Panc1 (cell line): ENCODE data around the gene NDUFAF2. TPM values are rescaled to one million over a fixed set of nuclear protein-coding genes. Genes with fewer than 3 reads are reported as not detected.
"Not testable (repeated sequence)": the region's sequence is repeated elsewhere in the genome, so short reads cannot be mapped to it uniquely, and the experiment has no call there.

ENCODE experiments used
- ATAC-seq: fragments of 200-7000 bp; cut with Tn5 transposase; 2 replicates; pipeline ENCODE4 v1.9.1; 2020; ENCODE audit warnings: mild to moderate bottlenecking, moderate library complexity
- BruUV-seq: library from RNA; stranded (reverse); fragments of 400-500 nt; replicated peaks from 2 replicates; lab custom pipeline; 2021; lab: Mats Ljungman, UMichigan
- CTCF ChIA-PET: fragments of 300-600 bp; sonication (Branson Sonifier 250); formaldehyde crosslinking; loops from one replicate; lab custom pipeline; 2022; ENCODE audit warnings: antibody characterized with exemption; lab: Charles Lee
- POLR2A ChIA-PET: fragments of 300-600 bp; sonication (Branson Sonifier 250); formaldehyde crosslinking; loops from one replicate; lab custom pipeline; 2022; ENCODE audit warnings: antibody characterized with exemption; lab: Charles Lee
- DNase-seq: peaks from one replicate; pipeline ENCODE4 v3.0.0-alpha.2; 2010; ENCODE audit warnings: low read depth, low spot score
- H3K27ac ChIP-seq: 2 replicates; pipeline ENCODE4 v1.5.1; 2011; ENCODE audit warnings: mild to moderate bottlenecking, low read length, inconsistent platforms
- H3K27me3 ChIP-seq: fragments of 200-500 bp; sonication (Bioruptor generic); 2 replicates; pipeline ENCODE4 v1.6.0; 2014; ENCODE audit warnings: low read length, inconsistent platforms; ENCODE audit not compliant: control insufficient read depth, insufficient read depth
- H3K36me3 ChIP-seq: fragments of 200-500 bp; sonication (Bioruptor generic); 2 replicates; pipeline ENCODE4 v1.5.1; 2014; ENCODE audit warnings: inconsistent platforms, mild to moderate bottlenecking, low read length, moderate library complexity; ENCODE audit not compliant: control insufficient read depth, insufficient read depth
- H3K4me1 ChIP-seq: 2 replicates; pipeline ENCODE4 v1.5.1; 2011; ENCODE audit warnings: inconsistent platforms, mild to moderate bottlenecking, low read length, moderate library complexity; ENCODE audit not compliant: control insufficient read depth, insufficient read depth
- H3K4me3 ChIP-seq, 2 experiments: 2 replicates each; pipeline ENCODE4 v1.5.1; 2011 to 2012; ENCODE audit warnings: low read depth in 2 of 2, low read length in 2 of 2, mild to moderate bottlenecking in 2 of 2, inconsistent platforms in 1 of 2, moderate library complexity in 1 of 2
- H3K9me3 ChIP-seq: fragments of 200-500 bp; sonication (Bioruptor generic); 2 replicates; pipeline ENCODE4 v1.5.1; 2014; ENCODE audit warnings: low read depth, mild to moderate bottlenecking, inconsistent platforms, low read length, moderate library complexity; ENCODE audit not compliant: control insufficient read depth, insufficient read depth
- POLR2AphosphoS5 ChIP-seq: IDR thresholded peaks from 2 replicates; pipeline ENCODE4 v1.6.1; 2012; ENCODE audit warnings: mild to moderate bottlenecking, low read depth, low read length, moderate library complexity
- SIN3A ChIP-seq: IDR thresholded peaks from 2 replicates; pipeline ENCODE4 v1.6.1; 2012; ENCODE audit warnings: low read depth, mild to moderate bottlenecking, low read length, moderate library complexity, borderline replicate concordance; ENCODE audit not compliant: insufficient read depth
- TCF7L2 ChIP-seq: IDR thresholded peaks from 2 replicates; pipeline ENCODE4 v1.6.1; 2011; ENCODE audit warnings: mild to moderate bottlenecking, low read depth, low read length, inconsistent platforms
- in situ Hi-C: cut with HindIII; loops from 2 replicates; pipeline ENCODE4 v1.10.0; 2016; ENCODE audit warnings: low sequenced_read_pairs, low pct_unique_long_range_greater_than_20kb
- intact Hi-C: fragments of 100-400 bp; cut with micrococcal nuclease; formaldehyde crosslinking; loops from one replicate; pipeline ENCODE4 v1.10.0; 2022; ENCODE audit not compliant: unreplicated experiment
- total RNA-seq: library from RNA; stranded (reverse); gene quantifications from one replicate; pipeline ENCODE4 v1.2.1, GENCODE V29; 2021; ENCODE audit not compliant: unreplicated experiment
- TF ChIP-seq, protein P1 (sequence below), 2 experiments: IDR thresholded peaks; 2 replicates each; pipeline ENCODE4 v1.6.1; 2011 to 2012; ENCODE audit warnings: low read depth in 2 of 2, control low read depth in 1 of 2, low read length in 1 of 2, mild to moderate bottlenecking in 1 of 2, moderate library complexity in 1 of 2; ENCODE audit not compliant: insufficient read depth in 1 of 2
- TF ChIP-seq, protein P2 (sequence below): fragments of 450-650 bp; IDR thresholded peaks from 2 replicates; pipeline ENCODE4 v1.5.1; 2017; ENCODE audit warnings: mild to moderate bottlenecking

NDUFAF2 gene
- total RNA-seq, 1 experiment from 2014 or later = 41.6 TPM

DNA sequence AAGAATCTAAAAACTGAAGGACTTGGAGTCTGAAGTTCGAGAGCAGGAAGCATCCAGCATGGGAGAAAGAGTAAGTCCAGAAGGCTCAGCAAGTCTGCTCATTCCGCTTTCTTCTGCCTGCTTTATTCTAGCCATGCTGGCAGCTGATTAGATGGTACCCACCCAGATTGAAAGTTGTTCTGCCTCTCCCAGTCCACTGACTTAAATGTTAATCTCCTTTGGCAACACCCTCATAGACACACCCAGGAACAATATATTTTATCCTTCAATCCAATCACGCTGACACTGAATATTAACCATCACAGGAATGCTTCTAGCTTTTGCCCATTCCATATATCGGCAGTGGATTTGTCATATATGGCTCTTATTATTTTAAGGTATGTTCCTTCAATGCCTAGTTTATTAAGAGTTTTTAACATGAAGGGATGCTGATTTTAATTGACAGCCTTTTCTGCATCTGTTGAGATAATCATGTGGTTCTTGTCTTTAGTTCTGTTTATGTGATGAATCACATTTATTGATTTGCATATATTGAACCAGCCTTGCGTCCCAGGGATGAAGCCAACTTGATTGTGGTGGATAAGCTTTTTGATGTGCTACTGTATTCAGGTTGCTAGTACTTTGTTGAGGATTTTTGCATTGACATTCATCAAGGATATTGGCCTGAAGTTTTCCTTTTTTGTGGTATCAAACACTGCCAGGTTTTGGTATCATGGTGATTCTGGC is 148.2 kb downstream of the NDUFAF2 start:
- H3K4me3 ChIP-seq, ATAC-seq, H3K27ac ChIP-seq, POLR2A ChIA-PET, CTCF ChIA-PET, H3K9me3 ChIP-seq, H3K36me3 ChIP-seq, H3K27me3 ChIP-seq, BruUV-seq, in situ Hi-C loops, DNase-seq, H3K4me1 ChIP-seq, intact Hi-C loops: not testable (repeated sequence)

DNA sequence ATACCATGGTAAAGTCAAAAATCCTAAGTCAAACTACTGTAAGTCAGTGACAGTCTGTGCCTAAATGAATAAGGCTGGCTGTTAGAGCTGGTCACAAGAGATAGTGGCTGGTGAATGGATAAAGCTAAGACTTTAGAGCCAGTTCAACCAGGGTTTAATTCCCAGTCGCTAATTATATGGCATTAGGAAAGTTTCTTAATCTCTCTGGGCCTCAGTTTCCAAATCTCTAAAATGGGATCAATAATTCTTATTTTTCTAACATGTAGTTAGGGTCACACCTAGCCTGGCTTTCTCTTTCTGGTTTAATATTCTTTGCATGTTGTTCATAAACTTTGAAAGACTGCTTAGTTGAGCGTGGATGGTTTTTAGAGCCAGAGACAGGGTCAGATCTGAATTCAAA is 152.5 kb downstream of the NDUFAF2 start:
- BruUV-seq = no TSS peak

More for the DNA sequence above, 152.5 kb downstream of the NDUFAF2 start:
- Histone ChIP-seq H3K9me3 (no peaks in the 10 kb centered on the region), H3K4me3 (no peak overlapping the region), H3K36me3 (no peaks in the 10 kb centered on the region), H3K27me3 (no peaks in the 10 kb centered on the region), H3K27ac (no peak overlapping the region), H3K4me1 (no peaks in the 10 kb centered on the region)
- intact Hi-C loops (no loop called here), in situ Hi-C loops (no loop called here)
- POLR2A ChIA-PET = no interaction called here
- DNase-seq = no peak
- TF ChIP-seq SIN3A = no peak
- no peak for TF ChIP-seq POLR2AphosphoS5
- TF ChIP-seq, protein P1, sequence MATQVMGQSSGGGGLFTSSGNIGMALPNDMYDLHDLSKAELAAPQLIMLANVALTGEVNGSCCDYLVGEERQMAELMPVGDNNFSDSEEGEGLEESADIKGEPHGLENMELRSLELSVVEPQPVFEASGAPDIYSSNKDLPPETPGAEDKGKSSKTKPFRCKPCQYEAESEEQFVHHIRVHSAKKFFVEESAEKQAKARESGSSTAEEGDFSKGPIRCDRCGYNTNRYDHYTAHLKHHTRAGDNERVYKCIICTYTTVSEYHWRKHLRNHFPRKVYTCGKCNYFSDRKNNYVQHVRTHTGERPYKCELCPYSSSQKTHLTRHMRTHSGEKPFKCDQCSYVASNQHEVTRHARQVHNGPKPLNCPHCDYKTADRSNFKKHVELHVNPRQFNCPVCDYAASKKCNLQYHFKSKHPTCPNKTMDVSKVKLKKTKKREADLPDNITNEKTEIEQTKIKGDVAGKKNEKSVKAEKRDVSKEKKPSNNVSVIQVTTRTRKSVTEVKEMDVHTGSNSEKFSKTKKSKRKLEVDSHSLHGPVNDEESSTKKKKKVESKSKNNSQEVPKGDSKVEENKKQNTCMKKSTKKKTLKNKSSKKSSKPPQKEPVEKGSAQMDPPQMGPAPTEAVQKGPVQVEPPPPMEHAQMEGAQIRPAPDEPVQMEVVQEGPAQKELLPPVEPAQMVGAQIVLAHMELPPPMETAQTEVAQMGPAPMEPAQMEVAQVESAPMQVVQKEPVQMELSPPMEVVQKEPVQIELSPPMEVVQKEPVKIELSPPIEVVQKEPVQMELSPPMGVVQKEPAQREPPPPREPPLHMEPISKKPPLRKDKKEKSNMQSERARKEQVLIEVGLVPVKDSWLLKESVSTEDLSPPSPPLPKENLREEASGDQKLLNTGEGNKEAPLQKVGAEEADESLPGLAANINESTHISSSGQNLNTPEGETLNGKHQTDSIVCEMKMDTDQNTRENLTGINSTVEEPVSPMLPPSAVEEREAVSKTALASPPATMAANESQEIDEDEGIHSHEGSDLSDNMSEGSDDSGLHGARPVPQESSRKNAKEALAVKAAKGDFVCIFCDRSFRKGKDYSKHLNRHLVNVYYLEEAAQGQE (IDR thresholded peaks at IDR 0.05; ENCODE audit: insufficient read depth in 1 of 2, low read depth in 2 of 2, low read length in 1 of 2) = no peak
- TF ChIP-seq, protein P2, sequence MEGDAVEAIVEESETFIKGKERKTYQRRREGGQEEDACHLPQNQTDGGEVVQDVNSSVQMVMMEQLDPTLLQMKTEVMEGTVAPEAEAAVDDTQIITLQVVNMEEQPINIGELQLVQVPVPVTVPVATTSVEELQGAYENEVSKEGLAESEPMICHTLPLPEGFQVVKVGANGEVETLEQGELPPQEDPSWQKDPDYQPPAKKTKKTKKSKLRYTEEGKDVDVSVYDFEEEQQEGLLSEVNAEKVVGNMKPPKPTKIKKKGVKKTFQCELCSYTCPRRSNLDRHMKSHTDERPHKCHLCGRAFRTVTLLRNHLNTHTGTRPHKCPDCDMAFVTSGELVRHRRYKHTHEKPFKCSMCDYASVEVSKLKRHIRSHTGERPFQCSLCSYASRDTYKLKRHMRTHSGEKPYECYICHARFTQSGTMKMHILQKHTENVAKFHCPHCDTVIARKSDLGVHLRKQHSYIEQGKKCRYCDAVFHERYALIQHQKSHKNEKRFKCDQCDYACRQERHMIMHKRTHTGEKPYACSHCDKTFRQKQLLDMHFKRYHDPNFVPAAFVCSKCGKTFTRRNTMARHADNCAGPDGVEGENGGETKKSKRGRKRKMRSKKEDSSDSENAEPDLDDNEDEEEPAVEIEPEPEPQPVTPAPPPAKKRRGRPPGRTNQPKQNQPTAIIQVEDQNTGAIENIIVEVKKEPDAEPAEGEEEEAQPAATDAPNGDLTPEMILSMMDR = no peak
- no peak for TF ChIP-seq TCF7L2
- ATAC-seq = no peak
- CTCF ChIA-PET = no interaction called here
